HG03558 (cell line): ENCODE results near the gene FBXO46.
"Not testable (repeated sequence)": the region's sequence is repeated elsewhere in the genome, so short reads cannot be mapped to it uniquely, and the experiment has no call there.

Source experiments
- ATAC-seq: cut with Tn5 transposase; IDR thresholded peaks from one replicate; pipeline ENCODE4 v1.9.1; 2021; ENCODE audit warnings: moderate number of reproducible peaks; ENCODE audit not compliant: unreplicated experiment; ENCODE audit errors: extremely low read depth

The FBXO46 gene

DNA sequence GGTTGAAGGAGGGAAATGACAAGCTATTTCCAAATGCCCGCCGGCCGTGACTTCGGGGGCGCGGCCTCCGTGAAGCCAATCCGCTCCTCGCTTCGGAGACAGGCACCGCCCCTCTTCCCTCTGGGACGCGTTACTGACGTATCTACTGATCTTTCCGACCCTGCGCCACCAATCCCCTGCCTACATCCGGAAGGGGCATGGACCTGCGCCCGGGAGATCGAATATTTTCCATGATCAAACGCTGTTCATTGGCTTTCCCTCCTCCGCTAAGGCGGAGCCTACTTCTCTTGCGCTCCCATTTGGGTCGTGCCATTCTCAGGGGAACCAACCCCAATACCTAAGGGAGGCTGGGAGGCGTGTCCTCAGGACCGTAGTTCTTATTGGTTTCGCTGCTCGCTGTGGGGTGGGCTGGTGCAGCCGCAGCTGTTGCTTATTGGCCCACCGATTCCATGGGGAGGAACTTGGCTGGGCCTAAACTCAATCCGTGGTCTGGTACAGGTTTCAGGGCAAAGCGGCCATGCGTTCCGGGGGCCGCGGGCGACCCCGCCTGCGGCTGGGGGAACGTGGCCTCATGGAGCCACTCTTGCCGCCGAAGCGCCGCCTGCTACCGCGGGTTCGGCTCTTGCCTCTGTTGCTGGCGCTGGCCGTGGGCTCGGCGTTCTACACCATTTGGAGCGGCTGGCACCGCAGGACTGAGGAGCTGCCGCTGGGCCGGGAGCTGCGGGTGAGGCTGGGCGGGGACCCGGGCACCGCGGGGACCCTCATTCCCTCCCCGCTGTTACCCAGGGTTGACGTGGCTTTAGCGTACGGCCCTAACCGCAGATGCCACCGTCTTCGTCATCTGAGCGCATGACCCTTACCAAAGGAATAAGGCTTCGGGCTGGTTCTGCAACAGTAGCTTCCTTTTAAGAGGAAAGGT is 38.2 kb downstream of the FBXO46 start, which contains the start of gene QPCTL:
Gene QPCTL (plus strand): TSS at position 480 of the 919 bp plus-strand sequence. CDS start 38 bp downstream, at position 518.
- ATAC-seq: peak; percentile 67

DNA sequence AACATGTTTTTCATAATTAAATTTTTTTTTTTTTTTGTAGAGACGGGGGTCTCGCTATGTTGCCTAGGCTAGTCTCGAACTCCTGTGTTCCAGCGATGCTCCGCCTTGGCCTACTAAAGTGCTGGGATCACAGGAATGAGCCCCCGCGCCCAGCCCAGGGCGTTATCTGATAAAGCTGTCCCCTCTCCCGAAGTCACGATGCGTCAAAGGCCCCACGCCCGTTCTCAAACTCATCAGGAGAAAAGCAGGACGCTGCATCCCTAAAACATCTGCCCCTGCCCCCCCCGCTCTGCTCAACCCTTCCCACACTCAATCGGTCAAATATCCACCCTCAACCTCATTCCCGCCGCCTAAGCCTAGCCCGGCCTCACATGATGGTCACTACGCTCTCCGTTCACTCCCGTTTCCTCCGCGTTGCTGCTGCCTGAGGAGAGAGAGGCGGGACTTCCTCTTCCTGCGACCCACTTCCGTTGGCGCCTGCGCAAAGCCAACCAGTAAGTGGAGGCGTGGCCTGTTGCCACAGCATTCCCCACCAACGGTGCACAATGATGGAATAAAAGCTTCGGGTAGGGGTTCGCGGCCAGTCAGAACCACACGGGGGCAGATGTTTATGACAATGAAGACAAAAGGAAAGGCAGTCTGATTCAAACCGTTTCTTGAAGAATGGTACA is 39.0 kb downstream of the FBXO46 start, which contains the start of gene SNRPD2:
Gene SNRPD2 (minus strand): TSS at position 438 of the 671 bp plus-strand sequence. CDS start 65 bp downstream, at position 373.
- ATAC-seq: peak; percentile 31

DNA sequence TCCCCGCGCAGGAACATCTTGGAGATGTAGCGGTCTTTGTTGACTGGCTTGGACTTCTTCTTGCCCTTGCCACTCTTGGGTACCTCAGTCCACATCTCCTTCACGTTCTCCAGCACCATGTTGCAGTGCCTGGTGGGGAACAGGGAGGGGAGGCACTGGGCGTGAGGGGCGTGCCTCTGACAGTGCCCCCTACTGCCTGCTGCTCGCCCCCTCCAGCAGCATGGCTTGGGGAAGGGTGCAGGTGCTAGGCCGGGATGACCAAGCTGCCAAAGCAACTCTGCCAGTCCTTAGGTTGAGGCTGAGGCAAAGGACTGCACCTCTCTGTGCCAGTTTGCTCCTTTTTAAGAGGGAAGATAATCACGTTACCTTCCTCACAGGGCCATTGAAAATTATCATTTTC is 43.1 kb downstream of the FBXO46 start:
- no peak for ATAC-seq

DNA sequence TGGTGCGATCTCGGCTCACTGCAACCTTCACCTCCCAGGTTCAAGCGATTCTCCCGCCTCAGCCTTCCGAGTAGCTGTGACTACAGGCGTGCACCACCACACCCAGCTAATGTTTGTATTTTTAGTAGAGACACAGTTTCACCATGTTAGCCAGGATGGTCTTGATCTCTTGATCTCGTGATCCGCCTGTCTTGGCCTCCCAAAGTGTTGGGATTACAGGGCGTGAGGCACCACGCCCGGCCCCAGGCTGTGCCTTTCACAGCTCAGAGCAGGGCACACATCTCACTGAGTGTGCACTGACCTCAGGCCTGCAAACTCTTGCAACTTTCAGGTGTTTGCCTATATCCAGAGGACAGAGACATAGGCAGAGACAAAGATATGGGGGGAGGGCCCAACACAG is 45.7 kb downstream of the FBXO46 start:
- ATAC-seq: not testable (repeated sequence)

DNA sequence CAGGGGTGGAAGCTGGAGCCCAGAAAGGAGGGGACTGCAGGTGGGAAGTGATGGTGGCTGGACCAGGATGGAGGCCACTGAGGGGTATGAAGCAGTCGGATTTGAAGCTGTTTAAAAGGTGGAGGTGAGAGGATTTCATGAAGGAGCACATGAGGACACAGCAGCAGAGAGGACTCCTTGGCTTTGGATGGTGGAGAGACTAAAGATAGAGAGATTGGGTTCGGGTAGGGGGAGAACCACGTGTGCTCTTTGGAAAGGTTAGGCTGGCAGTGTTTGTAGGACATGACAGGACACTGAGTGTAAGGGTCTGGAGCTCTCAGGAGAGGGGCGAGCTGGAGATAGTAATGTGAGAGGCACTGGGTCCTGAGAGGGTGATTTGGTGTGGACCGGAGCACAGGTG is 47.8 kb downstream of the FBXO46 start:
- no peak for ATAC-seq

DNA sequence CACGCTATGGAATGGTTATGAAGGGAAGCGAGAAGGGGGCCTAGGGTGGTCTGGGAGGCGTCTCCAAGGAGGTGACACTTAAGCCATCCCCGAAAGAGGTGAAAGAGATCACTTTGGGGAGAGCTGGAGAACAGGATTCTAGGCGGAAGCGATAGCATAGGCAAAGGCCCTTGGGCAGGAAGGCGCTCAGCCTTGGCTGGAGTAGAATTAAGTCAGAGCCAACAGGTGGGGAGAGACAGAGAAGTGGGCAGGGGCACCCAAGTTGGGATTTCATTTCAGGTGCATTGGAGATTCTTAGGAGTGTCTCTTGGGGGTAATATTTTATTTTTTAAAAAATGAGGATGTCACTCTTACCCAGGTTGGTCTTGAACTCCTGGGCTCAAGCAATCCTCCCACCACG is 48.6 kb downstream of the FBXO46 start:
- ATAC-seq: no peak

DNA sequence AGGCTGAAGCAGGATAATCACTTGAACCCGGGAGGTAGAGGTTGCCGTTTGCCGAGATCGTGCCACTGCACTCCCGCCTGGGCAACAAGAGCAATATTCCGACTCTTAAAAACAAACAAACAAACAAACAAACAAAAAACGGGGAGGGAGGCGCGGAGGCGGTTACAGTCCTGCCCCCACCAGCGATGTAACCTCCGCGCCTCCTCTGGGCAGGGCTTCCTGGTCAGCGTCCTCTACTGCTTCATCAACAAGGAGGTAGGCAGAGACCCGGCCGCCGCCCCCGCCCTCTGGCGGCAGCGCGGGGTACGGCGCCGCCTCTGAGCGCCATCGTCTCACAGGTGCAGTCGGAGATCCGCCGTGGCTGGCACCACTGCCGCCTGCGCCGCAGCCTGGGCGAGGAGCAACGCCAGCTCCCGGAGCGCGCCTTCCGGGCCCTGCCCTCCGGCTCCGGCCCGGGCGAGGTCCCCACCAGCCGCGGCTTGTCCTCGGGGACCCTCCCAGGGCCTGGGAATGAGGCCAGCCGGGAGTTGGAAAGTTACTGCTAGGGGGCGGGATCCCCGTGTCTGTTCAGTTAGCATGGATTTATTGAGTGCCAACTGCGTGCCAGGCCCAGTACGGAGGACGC is 49.2 kb downstream of the FBXO46 start:
- no peak for ATAC-seq

DNA sequence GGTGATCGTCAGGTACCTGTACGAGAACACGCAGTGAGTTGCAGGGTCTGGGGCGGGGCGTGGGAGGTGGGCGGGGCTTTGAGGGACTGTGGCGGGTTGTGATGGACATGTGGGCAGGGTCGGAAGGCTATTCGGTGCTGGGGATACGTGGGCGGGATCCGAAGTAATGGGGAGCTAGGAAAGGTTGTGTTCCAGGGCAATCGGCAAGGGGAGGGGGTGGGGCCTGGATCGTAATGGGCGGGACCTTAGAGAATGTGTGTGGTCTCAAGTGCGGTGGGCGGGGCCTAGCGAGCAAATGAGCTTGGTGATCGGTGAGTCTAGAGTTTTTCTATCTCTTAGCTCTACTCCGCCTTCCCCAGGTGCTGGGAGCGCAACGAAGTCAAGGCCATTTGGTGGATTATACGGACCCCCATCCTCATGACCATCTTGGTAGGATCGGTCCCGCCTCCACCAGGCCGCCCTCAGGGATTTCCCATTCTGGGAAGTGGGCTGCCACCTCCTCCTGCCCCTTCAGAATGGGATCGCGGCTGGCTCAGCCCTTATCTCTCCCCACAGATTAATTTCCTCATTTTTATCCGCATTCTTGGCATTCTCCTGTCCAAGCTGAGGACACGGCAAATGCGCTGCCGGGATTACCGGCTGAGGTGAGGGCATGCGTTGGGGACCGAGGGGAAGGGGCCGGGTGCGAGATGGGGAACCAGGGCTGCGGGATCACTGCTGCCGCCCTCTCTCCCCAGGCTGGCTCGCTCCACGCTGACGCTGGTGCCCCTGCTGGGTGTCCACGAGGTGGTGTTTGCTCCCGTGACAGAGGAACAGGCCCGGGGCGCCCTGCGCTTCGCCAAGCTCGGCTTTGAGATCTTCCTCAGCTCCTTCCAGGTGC is 53.1 kb downstream of the FBXO46 start:
- no peak for ATAC-seq

DNA sequence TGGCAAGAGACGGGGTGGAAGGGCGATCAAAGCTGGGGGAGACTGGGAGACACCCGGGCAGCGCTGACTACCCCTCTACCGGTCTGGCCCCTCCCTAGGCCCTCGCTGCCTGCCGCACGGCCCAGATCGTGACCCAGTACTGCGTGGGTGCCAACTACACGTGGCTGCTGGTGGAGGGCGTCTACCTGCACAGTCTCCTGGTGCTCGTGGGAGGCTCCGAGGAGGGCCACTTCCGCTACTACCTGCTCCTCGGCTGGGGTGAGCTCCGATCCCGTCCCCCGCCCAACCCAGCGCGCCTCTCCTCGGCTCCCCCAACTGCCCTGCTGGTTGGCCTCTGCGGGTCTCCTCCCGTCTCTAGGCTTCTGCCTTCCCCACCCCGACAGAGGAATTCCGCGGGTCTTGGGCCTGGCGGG is 53.8 kb downstream of the FBXO46 start:
- ATAC-seq: no peak

DNA sequence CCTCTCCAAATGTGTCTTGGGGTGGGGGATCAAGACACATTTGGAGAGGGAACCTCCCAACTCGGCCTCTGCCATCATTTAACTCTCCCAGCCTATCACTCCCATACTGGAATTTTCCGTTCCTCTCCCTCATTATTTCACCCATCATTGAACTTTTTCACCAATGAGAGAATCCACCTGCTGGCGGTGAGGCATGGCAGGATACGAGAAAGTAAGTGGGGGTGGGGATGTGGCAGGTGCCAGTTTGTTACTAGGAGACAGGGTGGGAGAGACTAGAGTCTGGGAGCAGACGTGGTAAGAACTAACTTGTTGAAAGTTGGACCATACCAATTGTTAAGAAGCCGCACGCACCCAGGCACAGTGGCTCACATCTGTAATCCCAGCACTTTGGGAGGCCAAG is 55.8 kb downstream of the FBXO46 start:
- no peak for ATAC-seq

DNA sequence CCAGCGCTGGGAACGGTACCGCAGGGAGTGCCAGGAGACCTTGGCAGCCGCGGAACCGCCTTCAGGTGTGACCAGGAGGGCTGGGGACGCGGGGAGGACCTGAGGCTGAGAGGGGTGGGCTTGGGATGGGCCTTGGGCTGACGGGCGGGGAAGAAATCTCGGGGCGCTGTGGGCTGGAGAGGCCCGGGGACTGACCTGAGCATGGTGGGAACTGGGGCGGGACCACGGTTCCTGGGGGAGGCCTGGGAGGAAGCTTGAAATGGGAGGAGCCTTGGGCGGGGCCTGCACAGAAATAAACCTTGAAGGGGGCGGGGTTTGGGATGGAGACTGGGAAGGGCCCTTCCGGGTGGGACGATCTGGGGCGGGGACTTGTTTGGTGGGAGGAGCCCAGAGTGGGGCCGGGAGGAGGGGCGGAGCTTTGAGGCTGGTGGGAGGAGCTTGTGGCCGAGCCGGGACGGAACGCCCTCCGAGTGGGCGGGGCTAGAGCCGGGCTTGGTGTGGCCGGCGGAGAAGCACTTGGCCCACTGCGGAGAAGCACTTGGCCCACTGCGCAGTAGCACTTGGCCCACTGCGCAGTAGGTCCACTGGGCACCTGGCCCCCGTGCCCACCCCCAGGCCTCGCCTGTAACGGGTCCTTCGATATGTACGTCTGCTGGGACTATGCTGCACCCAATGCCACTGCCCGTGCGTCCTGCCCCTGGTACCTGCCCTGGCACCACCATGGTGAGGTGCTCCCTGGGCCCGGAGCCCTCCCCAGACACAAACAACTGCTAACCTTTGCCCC is 59.8 kb downstream of the FBXO46 start:
- no peak for ATAC-seq

DNA sequence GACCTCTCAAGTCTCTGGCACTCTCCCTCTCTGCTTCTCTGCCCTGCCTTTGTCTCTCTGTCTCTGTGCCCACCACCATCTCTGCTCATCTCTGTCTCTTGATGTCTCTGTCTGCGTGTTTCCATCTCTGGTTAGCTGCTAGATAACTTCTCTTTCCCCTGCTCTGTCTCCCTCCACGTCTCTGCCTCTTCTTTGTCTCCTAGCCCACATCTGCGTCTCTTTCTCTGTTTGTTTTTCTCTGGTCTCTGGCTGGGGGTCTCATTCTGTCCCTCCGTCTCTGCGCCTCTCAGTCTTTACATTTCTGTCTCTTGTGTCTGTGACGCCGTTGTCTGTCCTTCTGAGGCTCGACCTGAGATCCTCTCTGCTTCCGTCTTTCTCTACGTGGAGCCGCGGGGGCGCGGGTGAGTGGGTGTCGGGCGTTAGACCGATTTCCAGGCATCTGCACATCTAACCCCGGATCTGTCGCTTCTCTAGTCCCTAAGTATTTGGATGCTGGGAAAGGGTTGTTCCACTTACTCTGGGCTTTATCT is 62.3 kb downstream of the FBXO46 start:
- no peak for ATAC-seq

DNA sequence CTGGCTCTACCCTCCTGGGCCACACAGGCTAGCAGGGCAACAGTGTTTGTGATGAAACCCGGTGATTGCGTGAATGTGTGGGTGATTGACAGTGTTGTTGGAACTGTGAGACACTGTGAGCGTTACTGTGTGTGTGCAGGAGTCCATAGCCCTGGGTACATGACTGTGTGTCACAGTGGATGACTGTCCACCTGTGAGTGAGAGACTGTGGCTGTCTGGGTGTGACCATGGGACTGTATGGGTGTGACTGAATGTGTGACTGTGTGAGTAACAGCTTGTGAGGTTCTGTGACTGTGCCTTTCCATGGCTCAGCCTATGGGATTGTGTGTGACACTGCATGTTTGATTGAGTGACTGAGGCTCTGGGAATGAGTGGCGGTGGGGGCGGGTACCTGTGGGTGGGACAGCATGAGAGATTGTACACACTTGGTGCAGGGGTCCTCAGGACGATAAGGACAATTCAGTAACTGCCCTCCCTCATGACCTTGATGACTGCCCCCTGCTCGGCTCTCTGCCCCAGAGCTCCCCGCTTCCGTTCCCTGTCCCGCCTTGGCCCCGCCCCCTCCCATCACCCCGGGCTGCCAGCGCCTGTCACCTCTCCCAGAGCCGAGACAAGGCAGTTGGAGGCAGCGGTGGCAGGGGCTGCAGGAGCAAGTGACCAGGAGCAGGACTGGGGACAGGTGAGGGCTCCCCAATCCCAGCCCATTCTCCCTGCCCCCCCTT is 62.9 kb downstream of the FBXO46 start, which contains the start of gene GIPR:
Gene GIPR (plus strand): TSS at position 602 of the 722 bp plus-strand sequence. CDS start 1,300 bp downstream, outside the sequence.
- ATAC-seq: no peak

DNA sequence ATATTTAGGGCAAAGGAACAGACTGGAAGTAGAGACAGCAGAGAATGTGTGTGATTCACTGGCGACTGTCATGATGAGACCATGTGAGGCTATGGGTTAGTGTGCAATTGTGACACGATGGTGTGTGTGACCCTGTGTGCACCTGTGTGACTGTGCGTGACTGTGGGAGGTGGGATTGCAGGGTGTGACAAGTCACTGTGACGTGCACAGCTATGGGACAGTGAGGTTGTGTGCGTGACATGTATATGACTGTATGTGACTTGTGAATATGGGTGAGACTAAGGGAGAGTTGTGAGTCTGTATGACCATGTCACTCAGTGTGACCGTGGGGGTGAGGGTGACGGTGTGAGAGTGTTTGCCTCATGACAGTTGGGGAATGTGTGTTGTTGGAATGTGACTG is 66.1 kb downstream of the FBXO46 start:
- ATAC-seq: no peak

DNA sequence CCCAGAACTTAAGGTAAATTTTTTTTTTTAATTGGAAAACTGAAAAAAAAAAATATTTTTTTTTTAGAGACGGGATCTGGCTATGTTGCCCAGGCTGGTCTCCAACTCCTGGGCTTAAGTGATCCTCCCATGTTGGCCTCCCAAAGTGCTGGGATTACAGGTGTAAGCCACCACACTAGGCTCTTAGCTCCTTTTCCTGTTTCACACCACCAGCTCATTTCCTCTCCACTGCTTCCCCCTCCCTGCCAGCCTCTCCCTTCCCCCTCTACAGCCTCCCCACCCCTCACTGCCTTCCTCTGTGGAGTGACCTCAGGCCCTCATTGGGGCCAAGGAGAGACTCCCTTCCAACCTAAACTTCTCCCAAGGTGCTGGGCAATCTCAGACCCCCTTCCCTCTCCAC is 66.9 kb downstream of the FBXO46 start:
- no peak for ATAC-seq

DNA sequence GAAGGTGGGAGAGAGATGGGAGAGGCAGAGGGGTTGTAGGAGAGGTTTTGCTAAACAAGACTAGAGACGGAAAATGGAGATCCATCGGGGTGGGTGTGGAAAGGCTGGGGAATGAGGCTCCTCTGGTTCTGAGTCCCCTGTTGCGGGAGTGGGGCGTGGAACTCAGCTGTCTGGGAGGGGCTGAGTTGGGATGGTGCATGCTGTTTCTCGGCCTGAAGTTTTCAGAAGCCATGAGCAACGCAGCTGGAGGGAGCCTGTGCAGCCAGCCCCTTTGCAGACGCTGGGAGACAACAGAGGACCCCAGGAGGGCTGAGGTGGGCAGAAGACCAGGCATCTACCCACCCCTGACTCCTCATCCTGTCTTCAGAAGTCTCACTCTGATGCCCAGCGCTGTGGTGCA is 70.1 kb downstream of the FBXO46 start:
- no peak for ATAC-seq
